Right lobe of liver (tissue), 4 donors: Measurements from ENCODE around the gene EXOSC5.

Experiments used
- CTCF ChIP-seq, 4 donors: fragments of 200-600 bp in 3 of 4; fragments of 450-650 bp in 1 of 4; IDR thresholded peaks; one replicate each; pipeline versions ENCODE4 v1.5.1 to v1.8.0; 2016 to 2022; ENCODE audit warnings: antibody characterized with exemption in 4 of 4, mild to moderate bottlenecking in 2 of 4
- POLR2A ChIP-seq: fragments of 450-650 bp; IDR thresholded peaks from one replicate; pipeline ENCODE4 v1.6.1; 2017; ENCODE audit warnings: antibody characterized with exemption, mild to moderate bottlenecking
- donor health status: DM: no; HTN: no; CAD: no.
- donor health status: DM: no; HTN: no; CAD: no.
- donor health status: DM: no; HTN: yes; CAD: no.

- TF ChIP-seq CTCF (IDR thresholded peaks at IDR 0.05), result no peak
- TF ChIP-seq POLR2A, result no peak
Observed at GRCh38 chr19:41409288-41409687, 12.1 kb upstream of the EXOSC5 start.
